HG02588 (cell line): ENCODE results near the gene ERCC2.

Experiments
- ATAC-seq: cut with Tn5 transposase; IDR thresholded peaks from one replicate; pipeline ENCODE4 v1.9.1; 2021; ENCODE audit warnings: mild to moderate bottlenecking, moderate library complexity; ENCODE audit not compliant: unreplicated experiment

The ERCC2 gene

DNA sequence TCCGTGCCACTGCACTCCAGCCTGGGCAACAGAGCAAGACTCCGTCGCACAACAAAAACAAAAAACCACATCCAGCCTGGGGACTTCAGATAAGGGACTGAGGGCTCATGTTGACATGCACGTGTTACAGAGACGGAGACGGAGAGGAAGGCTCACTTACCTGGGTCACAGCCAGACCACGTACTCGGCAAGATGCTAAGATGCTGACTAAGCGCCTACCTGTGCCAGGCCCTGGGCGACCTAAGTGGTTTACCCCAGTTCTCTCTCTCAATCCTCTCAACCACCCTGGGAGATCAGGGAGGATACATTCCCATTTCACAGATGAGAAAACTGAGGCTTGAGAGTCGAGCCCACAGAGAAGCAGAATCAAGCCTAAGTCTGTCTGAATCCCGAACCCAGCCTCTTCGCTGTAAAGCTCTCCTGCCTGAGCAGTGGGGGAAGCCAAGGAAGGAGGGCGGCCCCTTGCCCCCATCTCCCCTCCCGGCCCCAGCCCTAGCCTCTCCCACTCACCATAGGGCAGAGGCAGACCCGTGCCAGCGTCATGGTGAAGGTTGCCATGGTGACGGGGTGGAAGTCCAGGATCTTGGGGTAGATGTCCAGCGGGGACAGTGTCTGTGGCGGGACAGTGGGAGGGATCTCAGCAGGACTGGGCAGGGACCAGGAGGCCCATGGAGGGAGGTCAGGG lies 13.5 kb downstream of the ERCC2 start:
- no peak for ATAC-seq

DNA sequence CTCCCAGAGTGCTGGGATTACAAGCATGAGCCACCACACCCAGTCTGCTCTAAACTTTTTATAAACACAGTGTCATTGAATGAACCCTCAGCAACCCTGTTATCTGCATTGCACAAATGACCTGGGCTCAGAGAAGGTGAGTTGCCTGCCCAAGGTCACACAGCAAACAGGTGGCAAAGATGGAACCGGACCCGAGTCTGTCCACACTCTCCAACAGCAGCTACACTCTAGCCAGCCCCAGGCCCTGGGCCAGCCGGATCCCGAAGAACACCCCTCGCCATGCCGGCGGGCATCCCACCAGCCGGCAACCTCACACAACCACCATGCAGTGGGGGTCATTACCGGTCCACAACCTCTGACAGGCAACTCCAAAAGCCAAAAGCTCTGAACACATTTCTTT lies 14.5 kb downstream of the ERCC2 start:
- no peak for ATAC-seq

DNA sequence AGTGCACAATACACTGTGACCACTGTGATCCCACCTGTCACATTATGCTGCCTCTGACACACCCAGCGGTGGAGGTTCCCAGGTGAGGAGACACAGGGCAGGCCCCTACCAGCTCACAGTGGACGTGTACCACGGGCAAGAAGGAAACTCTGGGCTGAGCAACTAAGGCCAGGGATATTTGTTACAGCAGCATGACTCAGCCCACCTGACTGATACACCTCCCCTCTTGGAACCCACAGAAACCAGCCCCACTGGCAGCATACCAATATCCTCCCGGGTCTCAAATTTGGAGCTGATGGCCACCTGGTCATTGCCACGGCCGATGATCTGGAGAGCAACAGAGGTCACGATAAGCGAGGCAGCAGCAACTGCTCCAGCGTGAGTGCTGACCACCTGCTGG lies 15.0 kb downstream of the ERCC2 start:
- ATAC-seq: no peak

DNA sequence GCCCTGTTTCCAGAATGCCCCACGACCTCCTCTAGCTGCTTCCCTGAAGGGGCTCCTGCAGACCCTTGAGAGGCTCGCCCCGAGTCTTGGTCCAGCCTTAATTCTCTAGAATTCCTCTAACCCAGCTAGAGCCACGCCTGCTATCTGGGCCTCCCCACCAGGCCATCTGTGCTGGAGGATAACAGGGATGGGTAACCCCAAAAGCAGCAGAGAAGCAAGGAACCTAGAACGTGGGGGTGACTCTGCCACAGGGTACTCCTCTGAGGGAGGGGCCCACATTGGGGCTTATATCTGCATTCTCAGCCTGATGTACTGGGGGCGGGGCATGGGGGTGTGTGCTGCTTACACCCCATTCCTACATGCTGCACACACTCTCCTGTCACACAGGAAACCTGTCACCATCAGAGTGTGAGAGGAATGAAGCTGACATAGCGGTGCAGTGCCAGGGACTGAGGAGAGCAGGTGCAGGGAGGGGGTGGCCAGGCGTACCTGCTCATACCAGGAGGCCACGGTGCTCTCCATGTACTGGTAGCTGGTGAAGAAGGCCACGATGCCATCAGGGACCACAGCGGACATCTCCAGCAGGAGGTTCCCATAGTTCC lies 16.0 kb downstream of the ERCC2 start:
- no peak for ATAC-seq

DNA sequence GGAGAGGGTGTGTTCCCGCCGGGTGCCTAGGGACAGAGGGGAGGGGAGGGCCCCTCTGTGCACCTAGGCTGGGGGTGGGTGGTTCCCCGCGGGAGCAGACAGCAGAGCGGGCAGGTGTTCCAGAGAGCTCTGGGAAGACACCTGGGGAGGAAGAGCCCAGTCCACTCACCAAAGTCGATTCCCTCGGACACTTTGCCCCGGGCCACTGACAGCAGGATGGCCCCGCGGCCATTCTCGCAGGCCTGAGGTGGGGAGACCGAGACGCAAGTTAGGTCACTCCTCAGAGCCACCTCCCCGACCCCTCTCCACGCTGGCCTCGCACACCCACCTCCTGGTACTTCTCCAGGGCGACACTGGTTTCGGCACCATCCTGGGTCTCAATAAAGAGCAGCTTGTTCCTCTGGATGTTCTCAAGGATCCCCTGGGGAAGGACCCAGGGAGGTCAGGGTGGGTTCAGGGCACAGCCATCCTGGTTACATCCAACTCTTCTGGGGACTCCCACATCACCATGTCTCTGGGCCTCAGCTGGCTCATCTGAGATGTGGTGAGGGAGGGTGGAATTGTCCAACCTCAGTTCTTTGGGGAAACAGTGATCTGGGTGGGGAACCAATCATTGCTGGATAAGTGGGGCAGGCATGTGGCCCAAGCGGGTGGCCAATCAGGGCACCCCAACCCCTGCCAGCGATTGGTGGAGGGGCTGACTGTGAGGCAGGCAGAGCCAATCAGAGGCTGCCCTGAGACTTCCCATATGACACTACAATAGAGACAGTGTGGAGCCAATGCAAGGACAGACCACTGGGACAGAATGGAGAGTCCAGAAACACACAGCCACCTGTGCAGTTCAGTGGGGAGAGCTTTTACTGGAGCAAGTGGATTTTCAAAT lies 17.2 kb downstream of the ERCC2 start:
- no peak for ATAC-seq

DNA sequence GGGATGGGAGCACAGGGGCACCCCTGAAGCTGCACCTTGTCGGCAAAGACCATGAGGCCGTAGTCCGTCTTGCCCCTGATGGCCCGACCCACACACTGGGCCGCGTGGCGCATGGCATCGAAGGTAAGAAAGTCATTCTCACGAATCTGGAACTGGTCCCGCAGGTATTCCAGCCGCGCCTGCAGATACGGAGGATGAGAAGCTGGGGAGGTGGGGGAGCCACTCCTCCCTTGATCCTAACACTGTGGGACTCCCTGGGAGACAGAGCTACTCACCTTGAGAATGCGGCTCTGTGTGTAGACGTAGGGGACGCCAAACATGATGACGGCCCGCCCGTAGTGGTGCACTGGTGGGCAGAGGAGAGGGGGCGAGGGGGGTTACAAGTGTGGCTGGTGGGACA lies 17.9 kb downstream of the ERCC2 start:
- no peak for ATAC-seq

DNA sequence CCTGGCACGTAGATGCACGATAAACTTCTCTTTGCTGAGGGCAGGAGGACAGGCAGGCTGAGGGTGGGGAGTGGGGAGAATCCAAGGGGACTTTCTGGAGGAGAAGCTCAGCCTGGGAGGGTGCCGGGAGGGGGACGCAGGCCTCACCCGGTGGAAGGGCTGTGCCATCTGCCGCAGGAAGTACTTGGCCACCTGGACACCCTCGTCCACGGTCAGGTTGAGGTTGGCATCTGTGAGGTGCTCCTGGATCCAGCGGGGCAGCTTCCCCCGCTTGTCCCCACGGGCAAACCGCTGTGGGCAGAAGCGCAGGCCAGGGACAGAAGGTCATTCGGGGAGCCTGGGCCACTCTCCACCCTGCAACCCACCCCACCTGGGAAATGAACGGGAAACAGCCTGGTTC lies 18.3 kb downstream of the ERCC2 start:
- no peak for ATAC-seq

DNA sequence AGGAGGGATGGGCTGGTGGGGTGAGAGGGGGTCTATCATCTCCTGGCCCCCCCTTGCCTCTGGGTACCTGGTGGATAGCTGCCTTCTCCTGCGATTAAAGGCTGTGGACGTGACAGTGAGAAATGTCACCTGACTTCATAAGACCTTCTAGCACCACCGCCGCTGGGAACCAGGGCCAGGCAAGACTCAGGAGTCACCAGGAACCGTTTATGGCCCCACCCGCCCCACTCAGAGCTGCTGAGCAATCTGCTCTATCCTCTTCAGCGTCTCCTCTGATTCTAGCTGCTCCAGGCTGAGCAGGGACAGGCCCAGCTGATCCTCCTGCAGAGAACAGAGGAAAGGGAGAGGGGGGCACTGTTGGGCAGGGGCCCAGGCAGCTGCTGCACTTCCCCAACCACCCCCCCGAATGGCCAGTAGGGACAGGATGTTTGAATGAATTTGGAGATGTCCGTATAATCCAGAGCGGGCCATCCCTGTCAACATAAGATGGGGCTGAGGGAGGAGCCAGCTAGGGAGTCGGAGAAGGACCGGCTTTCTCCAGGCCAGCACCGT lies 18.9 kb downstream of the ERCC2 start:
- no peak for ATAC-seq

DNA sequence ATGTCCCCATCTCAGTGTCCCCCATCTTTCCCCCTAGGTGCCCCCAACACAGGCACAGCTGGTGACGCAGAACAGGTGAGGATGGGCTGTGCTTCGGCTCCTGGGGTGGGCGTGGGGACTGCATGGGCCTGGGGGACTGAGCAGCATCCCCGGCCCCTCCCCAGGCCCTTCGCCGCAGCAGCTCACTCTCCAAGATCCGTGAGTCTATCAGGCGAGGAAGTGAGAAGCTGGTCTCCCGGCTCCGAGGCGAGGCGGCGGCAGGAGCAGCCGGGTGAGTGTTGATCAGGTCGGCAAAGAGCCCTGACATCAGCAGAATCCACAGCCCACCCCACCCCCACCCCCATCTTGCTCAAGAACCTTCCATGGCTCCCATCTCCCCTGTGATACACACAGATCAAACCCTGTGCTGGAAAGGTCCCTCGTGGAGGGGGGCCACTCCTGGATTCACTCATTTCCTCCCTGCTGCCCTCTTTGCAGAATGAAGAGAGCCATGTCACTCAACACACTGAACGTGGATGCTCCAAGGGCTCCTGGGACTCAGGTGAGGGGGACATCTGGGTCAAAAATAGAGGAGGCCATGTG lies 19.8 kb downstream of the ERCC2 start:
- ATAC-seq: no peak

DNA sequence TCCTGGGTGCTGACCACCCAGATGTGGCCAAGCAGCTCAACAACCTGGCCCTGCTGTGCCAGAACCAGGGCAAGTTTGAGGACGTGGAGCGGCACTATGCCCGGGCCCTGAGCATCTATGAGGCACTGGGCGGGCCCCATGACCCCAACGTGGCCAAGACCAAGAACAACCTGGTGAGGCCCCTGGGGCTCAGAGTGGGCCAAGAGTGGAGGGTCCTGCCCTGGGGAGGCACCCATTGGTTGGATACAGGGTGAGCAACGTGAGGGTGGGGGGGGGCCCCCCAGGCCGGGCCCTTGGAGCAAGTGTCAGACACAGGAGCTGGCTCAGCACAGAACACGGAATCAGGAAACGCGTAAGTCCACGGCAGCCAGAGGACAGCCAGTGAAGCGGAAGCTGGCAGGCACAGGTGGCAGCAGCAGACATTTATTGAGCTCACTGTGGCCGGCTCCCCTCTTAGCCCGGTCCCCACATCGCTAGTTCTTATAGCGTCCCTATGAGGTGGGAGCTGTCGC lies 20.9 kb downstream of the ERCC2 start:
- ATAC-seq: no peak

DNA sequence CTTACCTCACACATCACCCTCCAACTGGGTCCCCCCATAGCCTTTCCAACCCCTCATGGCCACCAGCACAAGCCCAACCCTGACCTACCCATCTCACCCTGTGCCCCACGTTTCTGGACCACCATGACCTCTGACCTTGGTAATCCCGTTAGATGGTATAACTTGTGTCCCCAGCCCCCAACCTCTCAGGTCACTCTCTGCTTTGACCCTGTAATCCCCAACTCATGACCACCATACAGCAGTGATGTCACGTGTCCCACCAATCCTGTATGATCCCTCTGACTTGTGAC lies 21.3 kb downstream of the ERCC2 start:
- no peak for ATAC-seq

DNA sequence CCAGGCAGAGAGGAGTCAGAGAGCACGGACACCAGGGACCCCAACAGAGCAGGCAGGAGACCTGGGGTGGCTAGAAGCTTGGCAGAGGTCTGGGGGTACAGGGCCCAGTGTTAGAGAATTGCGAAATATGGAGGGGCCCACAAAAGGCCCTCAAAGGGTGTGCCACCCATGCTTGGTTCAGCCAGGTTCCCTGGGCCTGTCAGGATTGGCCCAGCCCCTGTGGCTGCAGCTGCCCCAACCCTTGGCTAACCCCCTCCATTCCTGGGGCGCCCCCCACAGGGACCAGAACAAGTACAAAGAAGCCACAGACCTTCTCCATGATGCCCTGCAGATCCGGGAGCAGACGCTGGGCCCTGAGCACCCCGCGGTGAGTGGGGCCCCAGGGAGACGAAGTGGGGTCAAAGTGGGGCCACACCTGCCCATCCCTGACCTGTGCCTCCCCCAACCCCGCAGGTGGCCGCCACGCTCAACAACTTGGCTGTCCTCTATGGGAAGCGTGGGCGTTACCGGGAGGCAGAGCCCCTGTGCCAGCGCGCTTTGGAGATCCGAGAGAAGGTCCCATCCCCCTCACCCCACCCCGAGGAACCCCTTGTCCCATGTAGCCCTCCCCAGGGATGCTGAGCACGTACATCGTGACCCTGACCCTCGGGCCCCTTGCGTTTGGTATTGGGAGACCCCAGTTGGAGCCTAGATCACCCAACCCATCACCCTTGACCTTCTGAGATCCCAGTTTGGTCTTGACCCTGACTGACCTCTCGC lies 21.8 kb downstream of the ERCC2 start:
- no peak for ATAC-seq

DNA sequence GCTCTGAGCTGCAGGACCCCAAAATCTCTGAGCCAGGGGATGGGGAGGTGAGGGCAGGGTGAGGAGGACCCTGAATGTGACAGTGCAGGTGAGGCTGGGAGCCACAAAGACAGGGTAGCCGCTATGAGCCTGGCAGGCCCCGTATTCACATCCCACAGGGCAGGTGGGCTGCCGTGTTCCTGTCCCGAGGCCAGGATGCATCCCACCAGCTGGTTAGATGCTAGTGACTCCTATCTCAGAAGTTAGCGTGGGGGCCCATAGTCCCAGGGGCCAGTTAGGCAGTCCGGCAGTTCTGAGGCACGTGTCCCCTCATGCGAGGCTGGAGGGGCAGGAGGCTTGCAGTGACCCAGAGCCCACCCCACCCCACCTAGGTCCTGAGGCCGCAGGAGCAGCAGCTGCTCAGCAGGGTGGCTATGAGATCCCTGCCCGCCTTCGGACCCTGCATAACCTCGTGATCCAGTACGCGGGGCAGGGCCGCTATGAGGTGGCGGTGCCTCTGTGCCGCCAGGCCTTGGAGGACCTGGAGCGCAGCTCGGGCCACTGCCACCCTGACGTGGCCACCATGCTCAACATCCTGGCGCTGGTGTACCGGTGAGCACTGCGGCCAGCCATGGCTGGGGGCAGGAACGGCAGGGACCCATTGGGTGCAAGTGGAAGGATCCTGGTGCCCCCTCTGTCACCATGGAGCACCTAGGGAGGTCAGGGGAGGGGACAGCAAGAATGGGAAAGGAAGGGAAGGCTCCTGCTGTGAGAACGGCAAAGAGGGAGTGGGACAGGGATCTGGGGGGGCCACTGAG lies 22.6 kb downstream of the ERCC2 start:
- ATAC-seq: no peak

DNA sequence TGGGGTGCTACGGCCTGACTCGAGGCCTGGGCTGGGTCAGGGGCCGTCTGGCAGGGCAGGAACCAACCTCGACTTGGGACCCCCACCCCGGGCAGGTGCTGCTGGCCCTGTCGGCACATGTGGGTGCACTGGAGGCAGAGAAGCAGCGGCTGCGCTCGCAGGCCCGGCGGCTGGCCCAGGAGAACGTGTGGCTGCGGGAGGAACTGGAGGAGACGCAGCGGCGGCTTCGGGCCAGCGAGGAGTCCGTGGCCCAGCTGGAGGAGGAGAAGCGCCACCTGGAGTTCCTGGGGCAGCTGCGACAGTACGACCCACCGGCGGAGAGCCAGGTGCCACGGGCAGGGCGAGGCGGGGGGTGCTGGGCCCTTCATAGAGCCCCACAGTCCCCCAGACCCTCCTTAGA lies 23.9 kb downstream of the ERCC2 start:
- ATAC-seq: no peak

DNA sequence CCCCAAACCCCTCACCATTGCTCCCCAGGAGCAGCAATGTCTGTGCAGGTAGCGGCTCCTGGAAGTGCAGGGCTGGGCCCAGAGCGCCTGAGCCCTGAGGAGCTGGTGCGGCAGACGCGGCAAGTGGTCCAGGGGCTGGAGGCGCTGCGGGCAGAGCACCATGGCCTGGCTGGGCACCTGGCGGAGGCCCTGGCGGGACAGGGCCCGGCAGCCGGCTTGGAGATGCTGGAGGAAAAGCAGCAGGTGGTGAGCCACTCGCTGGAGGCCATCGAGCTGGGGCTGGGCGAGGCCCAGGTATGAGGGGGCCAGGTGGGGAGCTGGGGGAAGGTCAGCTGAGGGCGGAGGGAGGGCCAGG lies 24.9 kb downstream of the ERCC2 start:
- ATAC-seq: no peak

DNA sequence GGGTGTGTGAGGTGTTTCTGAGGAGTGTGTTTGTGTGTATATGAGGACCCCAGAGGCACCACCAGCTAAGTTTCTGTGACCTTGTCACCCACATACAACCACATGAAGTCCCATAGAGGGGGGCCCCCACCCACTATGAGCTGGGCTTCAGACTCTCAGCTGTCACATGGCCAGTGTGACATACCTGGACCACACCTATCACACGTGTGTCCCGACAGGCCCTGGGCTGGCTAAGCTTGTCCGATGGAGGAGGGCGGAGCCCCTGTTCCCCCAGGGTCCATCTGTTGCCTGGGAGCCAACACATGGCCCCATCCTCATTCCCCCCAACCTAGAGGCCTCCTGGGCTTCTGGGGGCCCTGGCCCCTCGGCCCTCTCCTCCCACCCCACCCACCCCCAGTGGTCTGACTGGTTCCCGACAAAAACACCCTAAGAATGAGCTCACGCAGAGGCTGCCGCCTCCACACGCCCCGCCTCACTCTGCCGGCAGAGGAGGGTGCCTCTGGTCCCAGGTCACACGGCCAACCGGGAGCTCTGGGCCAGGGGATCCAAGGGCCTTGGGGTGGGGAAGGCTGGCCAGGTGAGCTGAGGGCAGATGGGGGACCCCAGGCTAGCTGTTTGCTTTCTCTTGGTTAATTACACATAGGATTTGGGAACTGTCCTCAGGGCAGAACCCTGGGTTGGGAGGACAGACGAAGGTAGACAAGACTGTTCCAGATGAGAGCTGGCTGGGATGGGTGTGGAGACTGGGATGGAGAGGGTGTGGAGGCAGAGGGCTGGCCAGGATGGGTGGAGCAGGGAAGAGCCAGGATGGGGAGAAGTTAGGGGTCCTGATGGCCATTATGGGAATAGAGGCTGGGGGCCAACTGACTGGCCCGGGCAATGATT lies 25.5 kb downstream of the ERCC2 start:
- ATAC-seq: no peak

DNA sequence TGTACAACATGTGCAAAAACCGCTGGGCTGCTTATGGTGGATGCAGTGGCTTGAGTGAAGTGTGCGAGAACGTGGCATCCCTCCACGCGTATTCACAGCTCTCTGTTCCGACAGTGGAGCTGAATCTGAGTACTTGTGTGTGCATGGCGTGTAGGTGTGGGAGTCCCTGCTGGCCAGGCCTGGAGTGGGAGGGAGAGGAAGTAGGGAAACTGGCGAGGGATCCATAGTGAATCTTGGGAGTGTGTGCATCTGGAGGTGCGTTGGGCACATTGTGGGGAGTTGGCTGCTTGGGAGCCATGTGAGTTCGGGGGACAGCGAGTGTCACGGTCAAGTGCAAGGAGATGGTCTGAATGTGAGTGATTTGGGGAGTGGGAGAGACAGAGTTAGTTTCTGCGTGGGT lies 27.5 kb downstream of the ERCC2 start:
- ATAC-seq: no peak

DNA sequence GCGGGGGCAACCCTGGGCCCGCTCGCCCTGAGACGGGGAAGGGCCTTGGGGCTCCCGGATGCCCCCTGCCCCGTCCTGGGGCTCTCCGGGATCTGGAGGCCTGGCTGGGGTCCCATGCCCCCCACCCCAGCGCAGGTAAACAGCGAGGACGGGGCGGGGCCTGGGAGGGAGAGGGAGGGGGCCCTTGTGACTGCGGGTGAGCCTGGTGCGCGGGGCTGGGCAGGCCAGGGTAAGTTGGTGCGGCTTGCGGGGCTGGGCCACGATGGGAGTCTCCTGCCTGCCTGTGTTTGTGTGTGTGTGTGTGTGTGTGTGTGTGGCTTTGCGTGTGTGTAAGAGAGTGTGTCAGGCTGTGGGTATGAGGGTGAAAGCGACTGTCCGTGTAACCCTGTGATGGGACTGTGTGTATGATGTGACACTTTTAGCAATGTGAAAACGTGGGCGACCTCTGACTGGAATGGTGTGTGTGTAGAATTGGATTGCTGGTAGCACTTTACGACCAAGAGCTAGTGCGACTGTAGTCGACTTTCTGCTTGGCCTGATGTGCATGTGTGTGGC lies 29.4 kb downstream of the ERCC2 start:
- no peak for ATAC-seq
